Activated CD4-positive, alpha-beta T cell treated with anti-CD3 and anti-CD28 coated beads for 48 hours (primary cell): ENCODE data around the gene PGM2L1.
"Not testable (repeated sequence)": the region's sequence is repeated elsewhere in the genome, so short reads cannot be mapped to it uniquely, and the experiment has no call there.

Experiments
- DNase-seq: peaks from one replicate; pipeline ENCODE4 v3.0.0-alpha.2; 2020

The PGM2L1 gene

GRCh38 chr11:74398244-74399159, at the start of gene PGM2L1:
Gene PGM2L1, minus strand, starts transcription at chr11:74398433. Its CDS starts 272 bp downstream, at chr11:74398161.
- DNase-seq = peak; percentile 94

DNA sequence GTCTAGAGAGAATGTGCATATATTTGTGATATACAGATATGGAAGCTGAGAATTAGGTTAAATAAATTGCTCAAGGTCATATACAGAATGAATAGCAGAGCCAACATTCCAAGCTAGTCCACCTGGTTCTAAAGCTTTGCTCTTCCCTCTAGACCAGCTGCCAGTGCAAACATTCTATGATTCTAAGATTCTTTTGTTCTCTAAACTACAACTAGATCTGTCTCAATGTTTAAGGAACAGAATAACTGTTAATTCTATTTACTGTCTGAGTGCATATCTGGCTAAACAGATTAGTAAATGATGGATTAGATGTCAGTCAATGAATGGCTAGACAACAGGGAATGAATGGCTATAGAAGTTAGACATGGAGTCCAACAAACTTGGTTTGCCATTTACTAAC, 49.5 kb upstream of the PGM2L1 start:
- no peak for DNase-seq

DNA sequence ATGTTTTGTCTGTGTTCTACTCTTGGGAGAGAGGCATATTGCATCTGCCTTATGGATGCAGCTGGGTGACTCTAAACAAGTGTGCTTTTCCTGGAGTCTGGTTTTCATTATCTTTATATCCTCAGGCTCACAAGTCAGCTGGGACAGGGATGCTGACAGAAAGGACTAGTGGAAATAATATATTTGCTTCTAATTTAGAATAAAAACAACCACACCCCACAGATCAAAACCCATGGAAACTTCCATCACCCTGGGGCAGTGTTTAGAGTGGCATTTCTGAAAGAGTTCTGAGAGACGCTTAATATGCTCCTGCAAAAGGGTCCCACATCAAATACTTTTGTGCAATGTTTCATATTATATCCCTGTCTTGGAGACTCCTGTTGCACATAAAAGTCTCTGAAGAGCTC, 48.3 kb upstream of the PGM2L1 start:
- no peak for DNase-seq

DNA sequence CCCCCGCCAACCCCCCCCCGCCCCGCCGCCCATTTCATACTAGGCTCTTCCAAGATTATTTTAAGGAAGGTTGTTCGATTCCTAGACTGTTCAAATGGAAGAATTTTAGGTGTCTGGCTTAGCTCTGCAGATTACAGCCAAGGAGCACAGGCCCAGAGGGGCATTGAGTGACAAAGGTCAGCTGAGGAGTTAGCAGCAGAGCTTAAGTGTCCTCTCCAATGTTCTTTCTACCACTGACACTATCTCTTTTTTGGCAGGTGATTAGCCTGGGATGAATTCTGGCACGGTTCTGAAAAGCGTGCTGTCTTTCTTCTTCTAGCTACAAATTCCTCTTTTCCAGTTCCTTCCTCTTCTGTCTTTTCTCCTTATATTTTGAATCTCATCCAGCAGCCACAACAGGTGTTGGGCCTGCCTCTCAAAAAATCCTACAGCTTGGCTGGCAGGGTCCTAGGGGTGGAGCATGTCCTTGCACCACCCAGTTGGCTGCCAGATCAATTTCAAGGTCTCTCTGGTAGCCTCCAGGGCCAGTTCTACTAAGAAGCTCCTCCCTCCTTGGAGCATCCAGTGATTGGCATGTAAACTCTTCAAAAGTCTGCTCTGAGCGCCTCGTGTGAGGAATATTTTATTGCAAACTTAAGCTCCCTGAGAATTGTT, 46.1 kb upstream of the PGM2L1 start:
- DNase-seq = no peak

- no peak for DNase-seq
Measured at GRCh38 chr11:74443071-74443864, 45.0 kb upstream of the PGM2L1 start.

DNA sequence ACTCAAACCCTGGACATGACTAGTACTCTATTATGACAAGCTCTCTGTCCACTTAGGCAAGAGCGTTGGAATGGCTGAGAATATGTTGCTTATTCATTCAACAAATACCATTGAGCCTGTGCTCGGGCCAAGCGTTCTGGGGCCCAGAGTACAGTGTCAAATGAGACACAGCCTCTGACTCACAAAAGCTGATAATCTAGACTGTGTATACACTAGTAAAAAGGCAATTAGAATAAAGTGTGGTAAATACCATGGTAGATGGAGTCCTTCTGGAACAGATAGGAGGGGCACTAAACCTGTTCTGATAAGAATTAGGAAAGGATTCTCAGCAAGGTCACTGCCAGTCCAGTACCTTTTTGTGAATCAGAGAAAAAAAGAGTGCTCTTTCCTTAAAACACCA, 44.4 kb upstream of the PGM2L1 start:
- DNase-seq = no peak

DNA sequence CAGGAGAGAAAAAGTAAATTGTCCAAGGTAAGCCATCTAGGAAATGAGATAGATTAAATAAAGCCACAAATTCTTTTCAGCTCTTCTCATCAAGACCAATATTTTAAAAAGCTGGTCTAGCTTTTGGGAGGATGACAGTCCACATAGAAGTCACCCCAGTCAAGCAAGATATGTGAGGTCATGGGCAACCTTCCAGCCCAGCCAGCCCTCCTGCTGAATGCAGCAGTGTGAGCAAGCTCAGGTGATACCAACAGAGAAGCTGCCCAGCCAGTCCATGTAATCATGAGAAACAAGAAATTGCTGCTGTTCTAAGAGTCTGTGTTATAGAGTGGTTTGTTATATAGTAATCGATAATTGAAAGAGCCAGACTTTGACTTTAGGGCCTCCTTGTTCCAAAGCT, 40.4 kb upstream of the PGM2L1 start:
- no peak for DNase-seq

DNA sequence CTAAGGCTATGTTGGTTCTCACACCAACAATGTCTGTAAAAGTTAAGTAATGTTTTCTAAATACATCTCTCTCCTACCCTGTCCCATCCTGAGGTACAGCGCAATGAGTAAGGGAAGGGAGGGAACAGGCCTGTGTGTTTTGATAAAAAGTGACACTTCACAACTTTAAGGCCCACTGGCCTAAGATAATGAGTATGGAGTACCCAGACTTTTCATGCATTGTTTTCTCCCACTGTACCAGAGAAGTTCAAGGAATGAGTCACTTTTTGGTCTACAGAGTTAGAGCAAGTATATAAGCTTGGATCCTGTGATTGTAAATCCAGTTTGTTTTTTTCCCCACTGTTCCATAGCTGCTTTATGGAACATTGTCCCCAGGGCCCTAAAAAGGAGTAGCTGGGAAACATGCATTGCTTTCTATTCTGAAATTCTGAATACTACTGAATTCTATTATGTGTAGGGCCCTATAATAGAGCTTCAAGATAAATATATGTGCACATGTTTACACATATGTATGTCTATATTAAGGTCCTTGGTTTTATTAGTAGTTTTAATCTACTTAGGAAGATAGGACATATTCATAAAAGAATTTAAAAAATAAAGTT, 39.3 kb upstream of the PGM2L1 start:
- DNase-seq = no peak

- no peak for DNase-seq
Measured at GRCh38 chr11:74434528-74434927, 36.3 kb upstream of the PGM2L1 start.

DNA sequence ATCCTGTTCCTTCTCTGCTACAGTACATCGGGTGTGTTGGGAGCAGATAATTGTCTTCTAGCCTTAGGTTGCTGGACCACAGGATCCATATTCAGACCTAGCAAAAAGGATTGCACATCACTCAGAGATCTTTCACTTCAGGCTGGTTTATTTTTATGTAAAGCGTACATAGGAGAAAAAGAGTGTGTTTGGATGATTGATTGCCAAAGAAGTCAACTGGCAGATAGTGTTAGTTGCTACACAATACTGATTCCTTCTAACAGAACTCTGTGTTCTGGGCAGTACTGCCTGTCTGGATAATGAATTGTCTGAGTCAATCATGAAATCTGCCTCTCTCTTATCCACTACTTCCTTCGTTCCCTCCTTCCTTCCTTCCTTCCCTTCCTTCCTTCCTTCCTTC, 31.0 kb upstream of the PGM2L1 start:
- DNase-seq = no peak

- DNase-seq = no peak
Measured at GRCh38 chr11:74427384-74427886, 29.2 kb upstream of the PGM2L1 start.

GRCh38 chr11:74425100-74425499, 26.9 kb upstream of the PGM2L1 start:
- no peak for DNase-seq

DNA sequence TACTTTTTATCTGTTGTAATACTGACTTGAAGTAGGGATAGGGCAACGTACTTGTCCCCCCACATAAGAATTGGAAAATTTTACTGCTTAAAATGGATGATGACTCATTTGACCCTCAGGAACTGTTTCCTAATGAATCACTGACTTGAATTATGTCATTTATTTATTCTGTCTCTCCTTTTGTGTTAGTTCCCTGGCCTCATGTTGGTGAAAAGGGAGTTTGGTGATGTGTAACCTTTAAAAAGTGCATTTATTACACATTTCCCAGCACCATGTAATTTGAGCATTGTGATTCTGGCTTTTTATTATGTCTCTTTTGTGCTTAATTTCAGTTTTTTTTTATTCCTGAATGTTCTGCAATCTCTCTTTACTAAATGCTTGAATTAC, 20.3 kb upstream of the PGM2L1 start:
- DNase-seq = no peak

GRCh38 chr11:74417860-74418508, 19.8 kb upstream of the PGM2L1 start:
- peak; percentile 6 for DNase-seq

DNA sequence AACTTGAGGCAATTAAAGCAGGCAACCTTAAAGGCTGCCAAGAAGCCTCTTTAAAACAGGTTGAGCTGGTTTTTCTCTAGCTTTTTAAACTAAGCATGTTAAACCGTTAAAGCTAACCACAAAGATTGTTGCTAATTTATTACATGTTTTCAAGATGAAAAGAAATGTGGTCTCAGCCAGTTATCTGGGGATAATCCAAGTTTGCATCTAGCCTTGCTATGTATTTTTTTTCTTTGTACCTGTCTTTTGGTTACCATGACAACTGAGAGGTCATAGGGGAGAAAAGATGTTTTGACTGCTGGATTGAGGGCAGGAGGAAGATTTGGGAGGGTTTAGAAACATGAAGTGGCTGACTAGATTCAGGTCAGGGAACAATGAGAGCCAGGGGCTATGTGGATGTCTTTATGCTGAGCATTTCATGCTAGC, 19.2 kb upstream of the PGM2L1 start:
- no peak for DNase-seq

DNA sequence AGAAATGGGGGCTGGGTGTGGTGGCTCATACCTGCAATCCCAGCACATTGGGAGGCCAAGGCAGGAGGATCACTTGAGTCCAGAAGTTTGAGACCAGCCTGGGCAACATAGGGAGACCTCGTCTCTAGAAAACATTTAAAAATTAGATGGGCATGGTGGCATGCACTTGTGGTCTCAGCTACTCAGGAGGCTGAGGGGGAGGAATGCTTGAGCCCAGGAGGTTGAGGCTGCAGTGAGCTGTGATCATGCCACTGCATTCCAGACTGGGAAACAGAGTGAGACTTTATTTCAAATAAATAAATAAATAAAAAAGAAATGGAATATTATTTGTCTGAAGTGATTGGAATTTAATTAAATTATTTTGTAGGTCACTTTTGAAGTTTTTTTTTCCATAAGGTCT, 18.7 kb upstream of the PGM2L1 start:
- not testable (repeated sequence) for DNase-seq

GRCh38 chr11:74412733-74413359, 14.6 kb upstream of the PGM2L1 start:
- DNase-seq = no peak

DNA sequence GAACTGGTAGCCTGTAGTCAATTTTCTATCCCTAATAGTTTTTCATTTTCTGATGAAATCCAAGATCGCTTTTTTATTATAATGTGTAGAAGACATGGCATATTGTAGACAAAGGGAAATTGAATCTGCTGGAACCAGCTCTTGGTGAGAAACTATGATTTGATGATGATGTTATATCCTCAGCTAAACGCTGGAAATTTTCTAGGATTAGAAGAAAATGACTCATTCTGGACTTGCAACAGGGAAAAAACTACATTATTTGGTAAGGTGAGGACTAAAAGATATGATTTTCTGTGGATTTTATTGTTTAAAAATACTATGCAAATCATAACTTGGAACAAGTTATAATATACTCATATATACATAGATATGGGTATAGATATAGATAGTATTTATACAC, 14.1 kb upstream of the PGM2L1 start:
- no peak for DNase-seq

DNA sequence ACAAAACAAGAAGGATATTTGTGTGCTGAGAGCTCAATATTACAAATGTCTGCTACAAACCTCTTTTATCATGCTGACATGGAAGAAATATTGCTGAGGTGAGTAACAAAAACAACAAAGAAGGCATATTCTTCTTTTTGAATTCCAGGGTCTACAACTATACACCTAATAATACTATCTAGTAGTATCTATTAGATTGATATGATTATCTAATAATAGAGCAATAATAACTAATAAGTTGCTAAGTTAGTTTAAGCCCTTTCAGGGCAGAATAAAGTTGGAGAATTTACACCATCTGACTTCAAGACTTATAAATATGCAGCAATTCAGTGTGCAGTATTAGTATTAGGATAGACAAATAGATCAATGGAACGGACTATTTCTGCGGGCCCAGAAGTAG, 11.4 kb upstream of the PGM2L1 start:
- no peak for DNase-seq

DNA sequence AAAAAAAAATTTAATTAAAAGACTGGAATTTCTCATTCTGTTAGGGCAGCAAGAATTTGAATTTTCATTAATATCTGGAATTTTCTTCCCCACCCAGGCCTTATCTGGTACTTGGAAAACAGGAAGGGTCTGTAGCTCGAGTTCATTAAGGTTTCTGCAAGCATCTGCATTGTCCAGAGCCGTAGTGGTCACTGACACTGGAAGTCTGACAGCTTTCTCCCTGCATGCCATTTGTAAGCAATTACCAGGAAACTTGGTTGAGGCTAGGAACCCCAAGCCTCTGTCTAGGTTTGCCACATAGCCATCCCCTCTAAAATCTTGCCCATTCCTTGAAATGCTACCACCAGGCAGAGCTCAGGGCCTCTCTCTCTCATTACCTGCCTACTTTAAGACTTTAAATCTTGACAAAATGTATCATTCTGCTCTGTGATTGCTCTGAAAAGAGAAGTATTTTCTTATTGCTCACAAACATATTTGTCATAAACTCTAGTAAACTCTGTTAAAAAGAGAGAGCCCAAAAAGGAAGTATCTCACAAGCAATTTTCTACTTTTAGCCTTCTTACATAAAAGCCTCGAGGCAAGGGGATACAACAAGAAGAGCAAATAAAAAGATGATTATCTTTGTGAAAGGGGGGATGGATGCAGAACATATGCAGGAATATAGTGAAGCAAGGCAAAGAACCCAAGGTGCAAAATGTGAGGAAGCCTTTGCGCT, 5.5 kb upstream of the PGM2L1 start:
- DNase-seq = no peak

- DNase-seq = no peak
Measured at GRCh38 chr11:74400606-74401005, 2.4 kb upstream of the PGM2L1 start.
